GM18498 (cell line): ENCODE measurements around the gene NDUFC2.
"Not testable (repeated sequence)": the region's sequence is repeated elsewhere in the genome, so short reads cannot be mapped to it uniquely, and the experiment has no call there.

ENCODE experiments used
- ATAC-seq: cut with Tn5 transposase; IDR thresholded peaks from one replicate; pipeline ENCODE4 v1.9.1; 2021; ENCODE audit warnings: mild to moderate bottlenecking, moderate library complexity; ENCODE audit not compliant: unreplicated experiment

The NDUFC2 gene

DNA sequence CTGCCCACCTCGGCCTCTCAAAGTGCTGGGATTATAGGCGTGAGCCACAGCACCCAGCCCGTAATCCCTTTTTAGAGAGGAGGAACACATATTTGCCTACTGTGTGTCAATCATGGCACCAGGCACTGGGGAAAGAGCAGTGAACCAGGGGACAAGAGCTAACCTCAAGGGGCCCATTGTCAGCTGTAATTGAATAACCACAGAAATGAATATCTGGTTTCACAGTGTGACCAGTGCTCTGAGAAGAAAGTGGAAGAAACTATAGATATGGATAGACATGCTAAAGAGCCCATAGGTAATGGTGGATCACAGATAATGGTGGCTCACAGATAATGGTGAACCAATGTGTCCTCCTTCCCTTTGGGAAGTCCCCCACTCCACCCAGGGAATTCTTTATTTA, 48.0 kb downstream of the NDUFC2 start:
- ATAC-seq = peak; percentile 77

DNA sequence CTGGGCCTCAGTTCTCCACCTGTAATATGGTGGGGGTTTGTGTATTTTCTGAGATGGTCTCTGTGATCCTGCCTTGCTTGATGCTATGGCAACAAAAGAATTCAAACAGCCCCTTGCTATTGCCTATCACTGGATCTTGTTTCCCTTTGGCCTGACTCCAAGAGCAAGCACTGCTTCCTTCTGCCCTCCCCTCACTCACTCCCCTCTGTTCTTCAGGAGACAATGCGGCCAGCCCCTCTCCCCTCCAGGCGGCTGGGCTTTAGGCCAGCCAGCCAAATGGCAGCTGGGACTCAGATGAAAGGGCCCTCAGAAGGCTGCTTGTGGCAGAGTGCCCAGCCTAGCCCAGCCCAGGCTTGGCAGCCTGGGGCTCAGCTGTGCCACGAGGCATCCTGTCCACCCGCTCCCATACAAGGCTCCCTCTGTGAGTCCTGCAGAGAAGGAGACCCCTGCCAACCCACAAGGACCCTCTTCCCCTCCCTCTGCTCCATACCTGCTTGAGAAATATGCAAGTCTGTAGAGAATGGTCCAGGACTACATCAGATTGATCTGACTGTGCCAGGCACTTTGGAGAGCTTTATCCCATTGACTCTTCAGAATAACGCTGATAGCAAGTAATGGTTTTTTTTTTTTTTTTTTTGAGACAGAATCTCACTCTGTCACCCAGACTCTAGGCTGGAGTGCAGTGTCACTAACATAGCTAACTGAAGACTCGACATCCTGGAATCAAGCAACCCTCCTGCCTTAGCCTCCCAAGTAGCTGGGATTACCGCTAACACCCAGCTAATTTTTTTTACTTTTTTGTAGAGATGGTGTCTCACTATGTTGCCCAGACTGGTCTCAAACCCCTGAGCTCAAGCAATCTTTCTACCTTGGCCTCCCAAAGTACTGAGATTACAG, 49.0 kb downstream of the NDUFC2 start:
- ATAC-seq = no peak

DNA sequence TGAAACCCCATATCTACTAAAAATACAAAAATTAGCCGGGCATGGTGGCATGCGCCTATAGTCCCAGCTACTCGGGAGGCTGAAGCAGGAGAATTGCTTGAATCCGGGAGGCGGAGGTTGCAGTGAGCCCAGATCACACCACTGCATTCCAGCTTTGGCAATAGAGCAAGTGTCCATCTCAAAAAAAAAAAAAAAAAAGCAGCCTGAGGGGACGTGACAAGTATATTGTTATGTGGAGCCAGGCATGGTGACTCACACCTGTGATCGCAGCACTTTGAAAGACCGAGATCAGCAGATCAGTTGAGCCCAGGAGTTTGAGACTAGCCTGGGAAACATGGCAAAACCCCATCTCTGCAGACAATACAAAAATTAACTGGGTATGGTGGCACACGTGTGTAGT, 51.2 kb downstream of the NDUFC2 start:
- ATAC-seq = not testable (repeated sequence)

DNA sequence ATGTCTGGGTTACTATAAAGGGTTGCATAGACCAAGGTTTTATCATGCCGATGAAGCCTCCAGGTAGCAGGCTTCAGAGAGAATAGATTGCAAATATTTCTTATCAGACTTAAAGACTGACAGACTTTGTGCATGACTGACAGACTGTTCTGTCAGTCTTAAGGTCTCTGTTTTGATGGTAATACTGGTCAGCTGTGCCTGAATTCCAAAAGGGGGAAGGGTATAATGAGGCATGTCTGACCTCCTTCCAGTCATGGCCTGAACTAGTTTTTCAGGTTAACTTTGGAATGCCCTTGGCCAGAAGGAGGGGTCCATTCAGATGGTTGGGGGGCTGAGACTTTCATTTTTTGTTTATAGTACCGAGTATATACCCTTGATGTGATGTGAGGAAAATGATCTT, 51.9 kb downstream of the NDUFC2 start:
- no peak for ATAC-seq

DNA sequence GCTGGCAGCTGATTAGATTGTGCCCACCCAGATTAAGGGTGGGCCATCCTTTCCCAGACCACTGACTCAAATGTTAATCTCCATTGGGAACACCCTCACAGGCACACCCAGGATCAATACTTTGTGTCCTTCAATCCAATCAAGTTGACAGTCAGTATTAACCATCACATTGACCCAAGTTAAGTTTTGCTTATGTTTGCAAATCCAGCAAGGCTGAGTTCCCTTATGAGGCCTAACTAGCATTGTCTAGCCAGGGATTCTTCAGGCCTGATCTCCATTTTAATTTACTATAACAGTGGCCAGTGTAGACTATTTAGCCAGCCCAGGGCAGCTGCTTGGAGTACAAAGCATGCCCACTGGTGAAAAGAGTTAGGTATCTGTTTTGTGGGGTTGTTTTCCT, 54.3 kb downstream of the NDUFC2 start:
- no peak for ATAC-seq

DNA sequence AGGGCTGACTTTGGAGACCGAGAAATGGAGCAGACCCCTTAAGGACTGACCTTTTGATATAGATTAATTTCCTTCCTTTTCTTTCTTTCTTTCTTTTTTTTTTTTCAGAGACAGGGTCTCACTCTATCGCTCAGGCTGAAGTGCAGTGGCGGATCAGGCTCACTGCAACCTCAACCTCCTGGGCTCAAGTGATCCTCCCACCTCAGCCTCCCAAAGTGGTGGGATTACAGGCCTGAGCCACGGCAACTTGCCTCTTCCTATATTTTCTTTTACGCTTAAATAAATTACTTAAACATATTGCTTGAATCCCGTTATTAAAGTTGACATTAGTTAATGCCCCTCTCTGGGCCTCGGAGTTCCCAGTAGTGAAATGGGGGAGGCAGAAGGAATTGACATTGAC, 56.2 kb downstream of the NDUFC2 start:
- no peak for ATAC-seq

DNA sequence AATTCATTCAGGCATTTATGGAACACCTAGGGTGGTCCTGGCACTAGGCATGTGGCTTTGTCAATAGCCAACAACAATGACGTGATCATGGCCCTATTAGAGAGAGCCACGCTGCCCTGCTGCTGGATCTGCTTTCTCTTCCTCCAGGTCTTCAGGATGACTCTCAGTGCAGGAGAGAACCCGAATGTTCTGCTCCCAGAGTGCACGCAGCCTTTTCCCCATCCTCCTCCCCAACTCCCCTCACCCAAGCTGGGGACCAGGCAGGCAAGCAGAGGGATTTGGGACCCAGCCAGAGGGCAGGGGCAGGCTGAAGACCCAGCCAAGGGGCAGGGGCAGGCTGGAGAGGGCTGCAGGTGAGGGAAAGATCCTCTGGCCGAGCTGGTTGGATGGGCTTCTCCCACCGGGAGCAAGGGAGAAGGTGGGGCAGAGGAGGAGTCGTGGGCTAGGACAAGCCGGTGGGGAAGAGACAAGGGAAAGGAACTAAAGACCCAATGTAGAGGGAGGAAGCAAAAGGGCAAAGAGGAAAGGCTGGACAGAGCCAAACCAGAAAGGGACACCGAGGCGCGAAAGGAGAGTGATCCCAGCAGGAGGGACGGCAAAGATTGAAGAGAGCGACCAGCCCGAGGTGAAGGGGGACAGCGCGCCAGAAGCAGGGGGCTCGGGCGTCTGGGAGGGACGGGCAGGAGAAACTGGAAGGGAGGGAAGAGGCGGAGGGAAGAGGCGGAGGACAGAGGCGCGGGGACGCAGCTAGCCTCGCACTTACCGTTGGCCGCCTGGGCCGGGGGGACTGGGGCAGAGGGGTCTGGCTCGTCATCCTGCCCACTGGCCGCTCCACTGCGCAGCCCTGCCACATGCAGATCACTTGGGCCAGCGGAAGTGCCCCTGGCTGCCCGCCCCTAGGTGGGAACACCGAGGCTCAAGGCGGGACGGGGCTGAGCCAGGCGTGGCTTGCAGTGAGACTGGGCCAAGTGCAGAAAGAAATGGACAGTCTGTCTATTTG, 57.0 kb downstream of the NDUFC2 start, which contains the start of gene KCTD14:
Gene KCTD14, minus strand, starts transcription at position 880 of the 1,000 bp plus-strand sequence. Its CDS starts 27 bp downstream, at position 853.
- ATAC-seq = no peak

DNA sequence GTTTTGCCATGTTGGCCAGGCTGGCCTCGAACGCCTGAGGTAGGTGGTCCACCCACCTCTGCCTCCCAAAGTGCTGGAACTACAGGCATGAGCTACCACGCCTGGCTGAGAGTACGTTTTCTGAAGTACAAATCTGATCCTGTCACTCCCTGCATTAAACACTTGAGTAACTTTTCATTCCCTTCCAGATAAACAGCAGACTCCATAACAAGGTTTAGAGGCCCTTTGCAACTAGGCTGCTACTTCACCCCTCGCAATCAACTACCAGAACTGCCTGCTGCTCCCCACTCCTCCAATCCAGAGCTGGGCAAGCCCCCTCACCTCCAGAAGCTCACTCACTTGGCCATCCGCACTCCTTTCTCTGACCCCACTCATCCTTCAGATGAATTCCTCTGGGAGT, 58.1 kb downstream of the NDUFC2 start:
- ATAC-seq = no peak

DNA sequence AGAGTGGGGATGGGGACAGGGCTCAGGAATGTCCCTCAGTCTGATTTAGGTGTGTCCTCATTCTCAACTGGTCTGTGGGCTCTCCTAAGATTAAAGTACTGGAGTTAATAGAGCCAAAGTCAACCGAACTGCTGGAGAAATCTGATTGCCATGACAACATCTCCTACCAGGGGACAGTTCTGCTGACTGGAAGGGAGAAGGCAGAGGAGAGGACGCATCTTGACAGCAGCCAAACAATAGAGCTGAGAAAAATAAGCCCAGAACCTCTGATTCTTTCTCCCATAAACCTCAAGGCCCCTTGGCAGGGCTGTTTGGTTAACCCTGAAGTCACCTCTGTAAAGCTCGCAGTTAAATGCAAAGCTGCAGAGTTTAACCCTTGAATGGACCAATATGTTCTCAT, 59.4 kb downstream of the NDUFC2 start:
- ATAC-seq = no peak

DNA sequence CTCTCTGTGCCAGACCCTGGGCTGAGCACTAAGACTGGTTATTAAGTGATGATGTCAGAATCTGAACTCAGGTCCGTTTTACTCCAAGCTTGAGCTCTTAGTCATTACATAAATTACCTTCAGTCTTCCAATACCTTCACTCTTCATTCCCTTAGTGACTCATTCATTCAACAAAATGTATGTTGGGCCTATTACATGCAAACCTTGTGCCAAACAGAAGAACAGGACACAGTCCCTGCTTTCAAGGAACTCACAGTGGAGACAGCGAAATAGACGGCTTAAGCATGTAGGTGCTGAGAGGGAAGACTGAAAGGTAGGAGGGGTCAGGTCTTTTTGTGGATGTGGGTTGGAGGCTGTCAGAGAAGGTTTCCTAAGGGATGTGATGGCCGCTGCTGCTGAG, 59.9 kb downstream of the NDUFC2 start:
- ATAC-seq = no peak
